Uterus (tissue), 4 donors: Measurements from ENCODE around the gene ATP6V0B. TPM values are rescaled to one million over a fixed set of nuclear protein-coding genes. Genes with fewer than 3 reads are reported as not detected.

ENCODE experiments used
- DNase-seq, 2 donors: peaks; one replicate each; pipeline ENCODE4 v3.0.0-alpha.2; 2019 to 2020
- H3K27ac ChIP-seq, 2 donors: fragments of 200-600 bp; sonication (generic); 1 replicate in 1 of 2; 2 replicates in 1 of 2; pipeline ENCODE4 v1.5.1; 2016 to 2018
- H3K27me3 ChIP-seq, 2 donors: fragments of 200-600 bp; sonication (generic); one replicate each; pipeline ENCODE4 v1.5.1; 2018 to 2019; ENCODE audit warnings: control low read depth in 1 of 2
- H3K36me3 ChIP-seq, 2 donors: fragments of 200-600 bp; sonication (generic); one replicate each; pipeline ENCODE4 v1.5.1; 2019; ENCODE audit warnings: control low read depth in 1 of 2
- H3K4me1 ChIP-seq, 2 donors: fragments of 200-600 bp; sonication (generic); one replicate each; pipeline ENCODE4 v1.5.1; 2018 to 2019; ENCODE audit warnings: control low read depth in 1 of 2
- H3K4me3 ChIP-seq, 2 donors: fragments of 200-600 bp; sonication (generic); 1 replicate in 1 of 2; 2 replicates in 1 of 2; pipeline ENCODE4 v1.5.1; 2018 to 2019; ENCODE audit warnings: mild to moderate bottlenecking in 1 of 2
- H3K9me3 ChIP-seq, 2 donors: fragments of 200-600 bp; sonication (generic); one replicate each; pipeline ENCODE4 v1.5.1; 2019; ENCODE audit warnings: control low read depth in 1 of 2
- POLR2A ChIP-seq, 2 donors: fragments of 450-650 bp; IDR thresholded peaks; one replicate each; pipeline ENCODE4 v1.6.1; 2016; ENCODE audit warnings: antibody characterized with exemption in 2 of 2, mild to moderate bottlenecking in 1 of 2, moderate library complexity in 1 of 2
- intact Hi-C: fragments of 100-400 bp; cut with DNase I; formaldehyde crosslinking; loops from one replicate; pipeline ENCODE4 v1.15.1; 2023; ENCODE audit warnings: low total_unique reads
- total RNA-seq, 4 donors: library from RNA; depleted of rRNA in 3 of 4; stranded (reverse); fragments of >200 nt in 3 of 4; gene quantifications; one replicate each; pipeline versions ENCODE4 v1.1.0 to v1.2.4, GENCODE V29; 2014 to 2023
- TF ChIP-seq, protein P1 (sequence below), 4 experiments: fragments of 200-600 bp in 2 of 4; fragments of 450-650 bp in 2 of 4; sonication (generic) in 2 of 4; IDR thresholded peaks; one replicate each; pipeline ENCODE4 v1.5.1; 2016 to 2019; ENCODE audit warnings: antibody characterized with exemption in 4 of 4, mild to moderate bottlenecking in 2 of 4, moderate library complexity in 1 of 4
- donor health status: DM: yes; HTN: yes; CAD: no.

The ATP6V0B gene
- total RNA-seq, 4 donors from 2014 or later: 49.6 to 183 (median 65.4) TPM

DNA sequence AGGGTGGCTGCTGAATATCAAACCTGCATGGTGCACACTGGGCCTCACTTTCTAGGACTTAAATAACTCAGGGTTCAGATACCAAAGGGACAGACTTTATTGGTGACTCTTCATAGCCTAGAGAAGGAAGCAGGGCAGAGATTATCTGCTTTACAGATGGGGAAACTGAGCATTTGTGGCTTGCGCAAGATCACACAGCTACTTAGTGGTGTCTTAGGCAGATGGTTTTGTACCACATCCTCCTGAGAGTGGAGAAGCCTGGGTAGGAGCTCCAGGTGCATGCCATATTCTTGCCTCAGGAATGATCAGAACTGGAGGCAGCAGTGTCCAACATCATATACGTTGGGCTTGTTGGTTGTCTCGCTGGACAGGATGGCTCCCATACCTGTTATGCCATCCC, 11.8 kb upstream of the ATP6V0B start:
- Histone ChIP-seq H3K36me3 (no peaks in the 10 kb centered on the region), H3K27ac (no peak overlapping the region), H3K27me3 (no peaks in the 10 kb centered on the region), H3K4me3 (no peak overlapping the region), H3K4me1 (no peaks in the 10 kb centered on the region), H3K9me3 (no peaks in the 10 kb centered on the region)
- intact Hi-C loops: no loop called here
- no peak for DNase-seq
- TF ChIP-seq POLR2A (IDR thresholded peaks at IDR 0.05): no peak
- TF ChIP-seq, protein P1, sequence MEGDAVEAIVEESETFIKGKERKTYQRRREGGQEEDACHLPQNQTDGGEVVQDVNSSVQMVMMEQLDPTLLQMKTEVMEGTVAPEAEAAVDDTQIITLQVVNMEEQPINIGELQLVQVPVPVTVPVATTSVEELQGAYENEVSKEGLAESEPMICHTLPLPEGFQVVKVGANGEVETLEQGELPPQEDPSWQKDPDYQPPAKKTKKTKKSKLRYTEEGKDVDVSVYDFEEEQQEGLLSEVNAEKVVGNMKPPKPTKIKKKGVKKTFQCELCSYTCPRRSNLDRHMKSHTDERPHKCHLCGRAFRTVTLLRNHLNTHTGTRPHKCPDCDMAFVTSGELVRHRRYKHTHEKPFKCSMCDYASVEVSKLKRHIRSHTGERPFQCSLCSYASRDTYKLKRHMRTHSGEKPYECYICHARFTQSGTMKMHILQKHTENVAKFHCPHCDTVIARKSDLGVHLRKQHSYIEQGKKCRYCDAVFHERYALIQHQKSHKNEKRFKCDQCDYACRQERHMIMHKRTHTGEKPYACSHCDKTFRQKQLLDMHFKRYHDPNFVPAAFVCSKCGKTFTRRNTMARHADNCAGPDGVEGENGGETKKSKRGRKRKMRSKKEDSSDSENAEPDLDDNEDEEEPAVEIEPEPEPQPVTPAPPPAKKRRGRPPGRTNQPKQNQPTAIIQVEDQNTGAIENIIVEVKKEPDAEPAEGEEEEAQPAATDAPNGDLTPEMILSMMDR (IDR thresholded peaks at IDR 0.05): no peak

DNA sequence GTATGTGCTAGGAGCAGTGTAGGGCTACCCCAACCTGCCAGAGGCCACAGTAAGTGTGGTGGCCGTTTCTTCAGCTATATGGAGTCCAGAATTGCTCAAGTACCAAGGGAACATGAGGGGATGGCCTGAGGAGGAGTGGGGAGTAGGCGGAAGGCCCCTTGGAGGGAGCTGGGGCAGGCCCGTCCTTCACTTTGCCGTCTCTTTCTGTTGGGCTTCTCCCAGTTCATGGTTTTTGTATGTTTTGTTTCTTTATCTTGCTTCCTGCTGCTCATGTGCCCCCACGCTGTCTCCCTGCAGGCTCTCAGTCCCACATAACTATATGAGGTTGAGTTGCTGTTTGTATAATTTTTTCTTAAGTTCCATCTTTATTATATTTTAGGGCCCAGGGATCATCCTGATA, 10.9 kb upstream of the ATP6V0B start:
- DNase-seq: no peak
- TF ChIP-seq POLR2A (IDR thresholded peaks at IDR 0.05): no peak
- TF ChIP-seq, protein P1 (IDR thresholded peaks at IDR 0.05): no peak
- H3K4me1 ChIP-seq: no peaks in the 10 kb centered on the region
- H3K4me3 ChIP-seq: no peak overlapping the region
- no peak overlapping the region for H3K27ac ChIP-seq
- no peaks in the 10 kb centered on the region for H3K27me3 ChIP-seq
- H3K9me3 ChIP-seq: no peaks in the 10 kb centered on the region
- H3K36me3 ChIP-seq: no peaks in the 10 kb centered on the region
- intact Hi-C loops: no loop called here

DNA sequence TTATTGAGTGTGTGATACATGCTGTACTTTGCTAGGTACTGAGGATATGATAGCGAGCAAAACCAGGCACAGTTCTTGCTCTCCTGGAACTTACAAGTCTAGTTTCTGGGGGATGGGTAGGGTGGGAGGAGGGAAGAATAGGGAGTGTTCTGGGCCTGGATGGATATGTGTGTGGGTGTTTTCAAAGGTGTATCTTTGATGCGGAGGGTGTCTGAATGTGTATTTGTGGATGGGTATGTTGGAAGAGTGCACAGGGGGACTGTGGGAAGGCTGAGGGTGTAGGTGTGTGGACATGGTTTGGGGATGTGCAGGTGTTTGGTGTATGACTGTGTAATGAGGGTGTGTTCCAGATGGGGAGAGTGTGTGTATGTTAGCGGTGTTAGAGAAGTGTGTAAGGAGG, 9.4 kb upstream of the ATP6V0B start:
- intact Hi-C loops: no loop called here

DNA sequence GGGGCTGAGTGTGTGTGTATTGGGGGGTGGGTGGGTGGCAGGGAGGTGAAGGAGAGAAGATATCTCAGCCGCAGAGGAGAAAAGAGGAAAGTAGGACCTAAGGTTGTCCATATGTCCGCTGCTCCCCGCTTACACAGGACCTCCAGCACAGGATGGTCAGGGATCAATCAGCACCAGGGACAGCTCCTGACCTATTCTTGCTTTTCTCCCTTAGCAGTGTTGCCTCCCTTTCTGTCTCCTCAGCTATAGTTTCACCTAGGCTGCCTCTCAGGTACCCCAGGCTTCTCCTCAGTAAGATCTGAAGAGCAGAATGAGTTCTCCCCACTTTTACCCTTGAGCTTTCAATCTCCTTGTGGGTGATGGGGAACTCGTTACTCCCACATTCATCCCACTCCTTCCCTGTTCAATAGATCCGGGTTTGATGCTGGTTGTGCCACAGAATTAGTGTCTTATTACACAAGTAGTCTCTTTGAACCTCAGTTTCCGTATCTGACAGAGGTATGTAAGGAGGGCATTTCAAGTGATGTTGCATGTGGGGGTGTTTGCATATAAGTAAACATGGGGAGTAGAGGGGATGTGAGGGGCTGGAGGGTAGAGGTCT, 6.3 kb upstream of the ATP6V0B start:
- Histone ChIP-seq H3K4me1 (peaks cover 0 to 7% of the 10 kb centered on the region in 2 donors), H3K36me3 (no peaks in the 10 kb centered on the region), H3K27me3 (no peaks in the 10 kb centered on the region), H3K27ac (no peak overlapping the region), H3K9me3 (no peaks in the 10 kb centered on the region), H3K4me3 (no peak overlapping the region)
- no peak for DNase-seq
- intact Hi-C loops: no loop called here
- TF ChIP-seq, protein P1 (IDR thresholded peaks at IDR 0.05): no peak
- no peak for TF ChIP-seq POLR2A (IDR thresholded peaks at IDR 0.05)

More for the DNA sequence above, 9.4 kb upstream of the ATP6V0B start:
- no peak for DNase-seq
- no peak overlapping the region for H3K27ac ChIP-seq
- peaks cover 0 to 4% of the 10 kb centered on the region in 2 donors for H3K4me1 ChIP-seq
- H3K4me3 ChIP-seq: no peak overlapping the region
- no peaks in the 10 kb centered on the region for H3K27me3 ChIP-seq
- no peak for TF ChIP-seq POLR2A (IDR thresholded peaks at IDR 0.05)
- TF ChIP-seq, protein P1 (IDR thresholded peaks at IDR 0.05): no peak
- H3K36me3 ChIP-seq: no peaks in the 10 kb centered on the region
- H3K9me3 ChIP-seq: no peaks in the 10 kb centered on the region

DNA sequence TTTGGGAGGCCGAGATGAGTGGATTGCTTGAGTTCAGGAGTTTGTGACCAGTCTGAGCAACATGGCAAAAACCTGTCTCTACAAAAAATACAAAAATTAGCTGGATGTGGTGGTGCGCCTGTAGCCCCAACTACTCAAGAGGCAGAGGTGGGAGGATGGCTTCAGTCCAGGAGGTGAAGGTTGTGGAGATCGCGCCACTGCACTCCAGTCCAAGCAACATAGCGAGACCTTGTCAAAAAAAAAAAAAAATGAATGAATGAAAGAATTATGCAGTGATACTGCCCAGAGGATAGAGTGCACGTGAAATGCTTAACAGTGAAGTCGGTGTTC, 5.4 kb upstream of the ATP6V0B start:
- Histone ChIP-seq H3K27me3 (no peaks in the 10 kb centered on the region), H3K27ac (no peak overlapping the region), H3K4me1 (peaks cover 0 to 7% of the 10 kb centered on the region in 2 donors), H3K4me3 (peak overlapping the region in 1 of 2 donors; percentile 88), H3K9me3 (no peaks in the 10 kb centered on the region), H3K36me3 (no peaks in the 10 kb centered on the region)
- no peak for DNase-seq
- TF ChIP-seq, protein P1 (IDR thresholded peaks at IDR 0.05): no peak
- no peak for TF ChIP-seq POLR2A (IDR thresholded peaks at IDR 0.05)
- intact Hi-C loops: no loop called here
